OCI-LY1 (cell line): Measurements from ENCODE around the gene CPTP.

ENCODE experiments used
- EZH2 ChIP-seq: fragments of 200-600 bp; sonication (generic), shearing (Covaris generic); IDR thresholded peaks from 2 replicates; pipeline ENCODE4 v1.8.0; 2017; ENCODE audit warnings: borderline replicate concordance, mixed run types, mild to moderate bottlenecking, antibody characterized with exemption, low read length, moderate library complexity, mixed read lengths
- TF ChIP-seq, protein P1 (sequence below): fragments of 200-600 bp; sonication (generic), shearing (Covaris generic); IDR thresholded peaks from 2 replicates; pipeline ENCODE4 v1.5.1; 2017; ENCODE audit warnings: mild to moderate bottlenecking, antibody characterized with exemption, low read length, moderate library complexity, mixed read lengths

DNA sequence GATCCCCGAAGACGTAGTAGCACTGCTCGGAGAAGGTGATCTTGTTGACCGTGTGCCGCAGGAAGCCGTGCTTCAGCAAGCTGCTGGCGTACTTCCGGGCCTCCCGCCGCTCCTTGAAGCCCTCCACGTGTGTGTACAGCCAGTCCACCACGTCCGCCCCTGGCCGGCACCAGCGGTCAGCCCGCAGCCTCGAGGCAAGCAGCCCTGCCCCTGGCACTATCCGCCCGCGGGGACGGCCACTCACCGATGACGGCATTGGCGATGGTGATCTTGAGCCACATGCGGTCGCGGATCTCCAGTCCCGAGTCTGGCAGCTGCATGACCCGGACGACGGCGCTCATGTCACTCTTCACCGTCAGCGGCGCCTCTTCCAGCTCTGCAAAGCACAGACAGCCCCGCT lies 13.7 kb downstream of the CPTP start:
- TF ChIP-seq, protein P1, sequence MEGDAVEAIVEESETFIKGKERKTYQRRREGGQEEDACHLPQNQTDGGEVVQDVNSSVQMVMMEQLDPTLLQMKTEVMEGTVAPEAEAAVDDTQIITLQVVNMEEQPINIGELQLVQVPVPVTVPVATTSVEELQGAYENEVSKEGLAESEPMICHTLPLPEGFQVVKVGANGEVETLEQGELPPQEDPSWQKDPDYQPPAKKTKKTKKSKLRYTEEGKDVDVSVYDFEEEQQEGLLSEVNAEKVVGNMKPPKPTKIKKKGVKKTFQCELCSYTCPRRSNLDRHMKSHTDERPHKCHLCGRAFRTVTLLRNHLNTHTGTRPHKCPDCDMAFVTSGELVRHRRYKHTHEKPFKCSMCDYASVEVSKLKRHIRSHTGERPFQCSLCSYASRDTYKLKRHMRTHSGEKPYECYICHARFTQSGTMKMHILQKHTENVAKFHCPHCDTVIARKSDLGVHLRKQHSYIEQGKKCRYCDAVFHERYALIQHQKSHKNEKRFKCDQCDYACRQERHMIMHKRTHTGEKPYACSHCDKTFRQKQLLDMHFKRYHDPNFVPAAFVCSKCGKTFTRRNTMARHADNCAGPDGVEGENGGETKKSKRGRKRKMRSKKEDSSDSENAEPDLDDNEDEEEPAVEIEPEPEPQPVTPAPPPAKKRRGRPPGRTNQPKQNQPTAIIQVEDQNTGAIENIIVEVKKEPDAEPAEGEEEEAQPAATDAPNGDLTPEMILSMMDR, result no peak
- TF ChIP-seq EZH2, result no peak
